G401.6 (cell line): ENCODE results near the gene IGSF9B.

Experiments
- FAIRE-seq: peaks from 2 replicates; lab custom pipeline; 2012; peaks lifted over from hg19 to GRCh38; lab: Jason Lieb, UNC

The IGSF9B gene

DNA sequence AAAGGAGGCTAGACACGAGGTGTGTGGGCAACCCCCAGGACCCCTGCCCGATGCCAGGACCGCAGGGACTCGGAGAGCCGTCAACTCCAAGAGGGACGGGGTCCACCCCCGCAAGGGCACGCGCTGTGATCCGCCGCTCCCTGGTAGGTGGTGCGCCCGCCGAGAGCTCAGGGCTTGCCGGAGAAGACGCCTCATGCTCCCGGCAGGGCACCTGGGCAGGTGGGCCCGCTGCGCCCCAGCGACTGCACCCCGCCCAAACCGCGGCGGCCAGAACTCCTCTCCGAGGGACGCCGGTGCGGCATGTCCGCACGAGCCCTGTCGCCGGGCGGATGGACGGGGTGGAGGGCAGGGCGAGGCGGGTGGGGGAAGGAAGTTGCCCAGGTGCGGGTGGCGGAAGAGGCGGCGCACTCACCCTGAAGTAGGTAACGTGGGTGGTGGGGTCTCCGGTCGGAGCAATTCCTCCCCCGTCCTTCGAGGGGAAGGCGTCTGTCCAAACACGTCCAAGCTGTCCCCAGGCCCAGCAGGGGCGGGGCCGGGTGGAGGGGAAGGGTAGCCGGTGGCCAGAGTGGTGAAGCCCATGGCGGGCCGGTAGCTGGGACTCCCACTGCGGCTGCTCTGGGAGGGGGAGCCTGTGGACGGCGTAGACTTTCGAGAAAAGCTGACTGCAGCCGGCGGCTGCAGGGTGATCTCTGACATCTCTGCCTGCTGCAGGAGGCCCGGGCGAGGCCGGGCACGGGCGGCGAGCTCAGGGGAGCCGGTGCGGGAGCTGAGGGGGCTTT, 37.2 kb downstream of the IGSF9B start:
- FAIRE-seq = no peak

DNA sequence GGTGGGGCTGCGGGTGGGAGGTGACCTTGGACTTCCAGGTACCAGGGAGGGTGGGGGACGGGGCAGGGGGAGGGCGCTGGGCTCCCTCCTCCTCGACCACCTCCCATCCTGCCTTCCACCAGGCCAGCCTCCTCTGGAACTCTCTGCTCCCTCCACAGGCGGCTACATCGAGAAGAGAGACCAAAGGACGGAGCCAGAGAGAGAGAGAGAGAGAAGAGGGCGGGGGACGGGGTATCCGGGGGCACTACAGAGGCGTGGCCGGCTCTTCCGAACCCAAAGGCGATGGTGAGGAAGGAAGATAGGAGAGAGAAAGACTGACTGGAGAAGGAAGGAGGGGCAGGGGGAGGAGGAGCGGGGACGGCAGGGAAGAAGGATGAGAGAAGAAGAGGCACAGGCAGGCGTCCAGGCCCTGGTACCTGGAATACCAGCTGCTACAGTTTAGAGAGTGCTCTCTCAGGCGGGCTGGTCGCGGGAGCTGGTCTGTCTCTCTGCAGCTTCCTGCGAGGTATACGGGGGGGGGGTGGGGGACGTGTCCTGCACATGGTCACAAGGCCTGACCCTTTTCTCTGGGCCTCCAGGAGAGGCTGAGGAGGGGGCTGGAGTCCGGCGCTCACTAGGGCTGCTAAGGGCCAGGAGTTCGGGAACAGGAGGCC, 38.0 kb downstream of the IGSF9B start:
- no peak for FAIRE-seq

DNA sequence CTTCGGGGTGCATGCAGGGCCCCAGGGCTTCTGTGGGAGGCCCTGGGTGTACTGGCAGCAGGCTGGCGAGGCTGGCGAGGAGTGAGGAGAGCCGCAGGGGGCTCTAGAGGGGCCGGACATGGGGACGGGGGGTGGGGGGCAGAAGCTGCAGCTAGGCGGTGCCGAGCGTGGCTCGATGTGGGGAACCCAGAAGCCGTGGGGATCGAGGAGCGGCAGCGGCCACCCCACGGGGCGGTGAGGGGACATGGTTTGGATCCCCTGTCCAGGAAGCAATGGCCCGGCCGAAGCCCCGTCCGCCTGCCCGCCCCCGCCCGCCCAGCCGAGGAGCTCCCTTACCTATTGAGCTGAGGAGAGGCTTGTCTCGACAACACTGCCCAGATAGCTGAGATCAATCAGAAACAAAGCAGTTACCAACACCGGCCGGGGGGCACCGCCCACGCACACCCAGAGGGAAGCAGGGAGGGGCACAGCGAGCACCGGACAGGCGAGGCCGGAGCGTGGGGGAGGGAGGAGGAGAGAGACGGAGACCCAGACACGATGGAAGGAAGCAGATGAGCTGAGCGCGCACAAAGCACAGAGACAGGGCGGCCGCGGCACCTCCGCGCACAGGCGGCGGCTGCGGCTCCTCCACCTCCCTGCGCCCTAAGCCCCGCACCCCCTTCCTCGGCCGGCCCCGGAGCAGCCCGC, 38.7 kb downstream of the IGSF9B start:
- FAIRE-seq = no peak

DNA sequence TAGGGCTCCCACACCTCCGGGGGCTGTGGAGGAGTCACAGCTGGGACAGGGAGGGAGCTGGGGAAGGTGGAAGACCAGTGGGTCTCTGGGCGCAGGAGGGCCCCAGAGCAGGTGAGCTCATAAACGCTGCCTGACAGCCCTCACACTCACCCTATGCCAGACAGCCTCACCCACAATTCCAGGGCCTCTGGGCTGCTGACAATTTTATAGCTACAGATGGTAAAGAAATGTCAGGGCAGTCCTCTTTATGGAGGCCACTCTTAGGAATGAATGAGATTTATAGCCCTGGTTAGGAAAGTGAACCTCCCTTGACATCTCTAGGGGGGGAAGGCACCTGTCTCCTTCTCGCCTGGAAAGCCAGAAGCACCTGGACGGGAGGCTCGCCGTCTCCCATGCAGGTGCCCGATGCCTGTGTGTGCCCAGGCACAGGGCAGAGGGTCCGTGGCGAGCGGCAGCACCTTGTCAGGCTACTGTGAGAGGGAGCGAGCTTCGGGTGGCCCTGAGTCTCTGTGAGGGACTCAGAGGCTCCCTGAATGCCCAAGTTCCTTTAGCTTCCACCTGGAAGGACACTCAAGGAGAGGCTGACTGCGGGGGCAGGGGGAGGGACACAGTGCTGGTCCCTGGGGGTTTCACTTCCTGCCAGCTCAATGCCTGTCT, 39.9 kb downstream of the IGSF9B start:
- FAIRE-seq = no peak

DNA sequence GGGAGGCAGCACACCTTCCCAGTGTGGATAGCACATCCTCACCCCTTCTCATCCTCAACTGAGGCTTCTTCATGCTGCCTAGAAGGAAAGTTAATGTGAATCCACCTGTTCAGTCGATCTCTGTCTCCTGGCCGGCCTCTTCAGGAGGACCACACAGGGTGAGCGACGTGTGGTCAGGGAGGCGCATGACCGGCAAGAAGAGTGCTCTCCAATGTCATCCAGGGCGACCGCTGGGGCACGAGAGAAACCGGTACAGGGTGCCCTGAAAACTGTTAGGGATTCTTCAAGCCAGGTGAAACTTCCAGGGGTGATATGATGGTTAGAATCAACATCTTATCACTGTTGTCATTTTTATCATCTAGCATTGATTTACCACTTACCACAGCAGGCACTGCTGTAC, 43.0 kb downstream of the IGSF9B start:
- no peak for FAIRE-seq

DNA sequence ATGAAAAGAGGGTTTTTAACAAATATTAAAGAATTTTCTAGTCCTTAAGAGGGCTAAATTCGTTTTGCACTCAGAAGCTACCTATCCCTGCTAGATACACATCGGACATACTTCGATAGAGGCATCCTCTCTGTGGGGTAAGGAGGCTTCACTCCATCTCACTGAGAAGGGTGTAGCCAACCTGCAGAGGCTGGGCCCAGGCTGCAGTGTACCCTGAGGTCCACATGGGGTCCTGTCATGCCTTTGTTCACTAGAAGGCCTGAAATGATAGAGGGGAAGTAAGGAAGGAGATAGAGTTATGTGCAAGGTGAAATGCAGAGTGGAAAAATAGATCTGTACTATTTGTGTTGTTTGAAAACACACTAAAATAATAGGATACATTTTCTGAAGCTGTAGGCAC, 45.6 kb downstream of the IGSF9B start:
- FAIRE-seq = no peak

DNA sequence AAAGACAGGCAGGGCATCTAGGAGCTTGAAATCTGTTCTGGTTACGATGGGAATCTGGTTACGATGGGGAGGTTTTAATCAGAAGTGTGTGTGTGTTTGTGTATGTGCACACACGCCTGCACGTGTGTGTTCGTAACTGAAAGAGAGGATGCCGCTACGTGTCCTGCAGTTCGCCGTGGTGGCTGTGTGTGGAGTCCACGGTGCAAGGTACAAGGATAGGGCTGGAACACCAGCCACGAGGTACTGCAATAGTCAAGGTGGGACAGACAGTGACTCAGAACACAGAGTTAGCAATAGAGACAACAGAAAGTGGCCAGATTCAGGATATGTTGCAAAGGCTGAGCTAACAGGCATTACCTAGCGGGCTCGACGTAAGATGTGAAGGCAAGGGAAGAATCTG, 46.7 kb downstream of the IGSF9B start:
- FAIRE-seq = no peak

DNA sequence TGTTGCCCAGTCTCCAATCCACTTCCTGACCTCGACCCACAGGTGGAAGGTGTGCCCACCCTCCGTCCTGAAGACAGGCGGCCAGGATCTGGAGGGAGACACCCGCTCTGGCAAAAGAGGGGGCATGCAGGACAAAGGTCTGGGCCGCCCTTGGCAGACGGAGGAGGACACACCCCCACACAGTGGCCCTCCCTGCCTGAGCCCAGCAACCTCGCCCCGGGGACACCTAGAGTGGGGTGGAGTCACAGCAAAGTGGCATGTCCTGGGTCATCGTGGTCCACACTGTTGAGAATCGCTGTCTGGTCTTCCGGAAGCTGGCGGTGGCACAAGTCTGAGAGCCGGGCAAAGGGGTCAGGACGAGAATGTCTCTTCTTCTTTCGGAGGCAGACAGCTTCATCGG, 47.9 kb downstream of the IGSF9B start:
- FAIRE-seq = no peak

DNA sequence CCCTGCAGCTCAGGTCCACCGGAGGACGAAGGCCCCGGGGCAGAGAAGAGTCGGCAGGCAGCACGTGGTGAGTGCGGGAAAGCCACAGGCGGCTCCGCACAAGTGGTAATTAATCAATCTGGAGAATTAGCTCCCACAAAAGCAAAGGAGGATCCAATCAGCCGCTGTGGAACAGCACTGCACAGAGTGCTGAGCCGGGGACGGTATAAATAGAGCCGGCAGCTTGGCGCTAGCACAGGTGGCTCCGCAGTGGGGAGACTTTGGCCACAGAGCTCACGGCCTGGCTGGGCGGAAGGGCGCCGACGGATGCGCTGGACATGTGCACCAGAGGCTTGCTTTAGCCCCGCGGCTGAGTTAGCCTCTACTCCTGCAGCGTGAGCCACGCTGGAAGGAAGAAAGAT, 48.9 kb downstream of the IGSF9B start:
- FAIRE-seq = no peak

DNA sequence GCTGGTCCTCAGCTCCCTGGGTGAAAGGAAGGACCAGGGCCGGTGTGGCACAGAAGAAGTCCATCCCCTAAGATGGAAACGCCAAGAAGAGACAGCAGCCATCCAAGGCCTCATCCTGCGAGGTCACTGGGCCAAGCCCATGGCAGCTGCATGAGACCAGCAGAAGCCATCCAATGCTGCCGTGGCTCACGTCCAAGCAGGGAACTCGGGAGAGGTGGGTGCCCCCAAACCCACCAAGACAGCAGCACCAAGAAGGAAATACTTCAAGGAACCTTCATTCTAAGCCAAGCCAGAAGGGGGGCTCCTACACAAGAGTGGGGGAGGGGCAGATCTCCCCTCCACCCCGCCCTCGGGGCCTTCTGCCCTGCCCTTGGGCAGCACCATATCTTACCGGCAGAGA, 49.6 kb downstream of the IGSF9B start:
- no peak for FAIRE-seq

DNA sequence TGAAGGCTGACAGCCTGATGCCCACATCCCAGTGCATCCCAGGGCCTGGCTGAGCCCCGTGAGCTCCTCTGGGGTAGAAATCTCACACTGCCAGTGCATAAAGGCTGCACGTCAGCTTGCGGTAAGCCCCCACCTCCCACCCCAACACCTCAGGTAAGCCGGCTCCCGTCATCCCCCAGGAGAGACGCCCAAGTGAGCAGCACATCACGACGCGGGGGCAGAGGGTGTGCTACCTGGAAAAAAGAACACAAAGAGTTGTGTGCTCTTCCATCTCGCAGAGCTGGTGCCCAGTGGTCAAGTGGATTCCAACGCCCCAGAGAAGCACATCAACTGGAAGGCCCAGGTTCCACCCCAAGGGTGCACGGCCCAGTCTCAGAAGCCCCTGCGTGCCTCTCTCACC, 50.0 kb downstream of the IGSF9B start:
- FAIRE-seq = no peak

DNA sequence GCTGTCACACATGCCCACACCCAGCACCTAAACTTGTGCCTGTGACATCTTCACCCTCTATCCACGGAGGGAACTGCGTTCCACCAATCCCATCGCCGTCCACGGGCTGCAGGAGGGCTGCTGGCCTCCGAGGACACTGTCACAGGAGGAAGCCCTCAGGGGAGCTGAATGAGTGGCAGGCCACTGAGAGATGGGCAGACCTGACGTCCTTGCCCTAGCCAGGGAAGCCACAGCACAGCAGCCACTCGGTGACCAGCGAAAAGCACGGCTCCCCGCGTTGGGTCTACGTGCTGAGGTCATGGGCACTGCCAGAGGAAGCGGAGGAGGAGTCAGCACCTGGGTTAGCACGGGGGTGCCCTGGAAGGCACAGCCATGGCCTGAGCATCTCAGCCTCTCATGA, 50.5 kb downstream of the IGSF9B start:
- no peak for FAIRE-seq

DNA sequence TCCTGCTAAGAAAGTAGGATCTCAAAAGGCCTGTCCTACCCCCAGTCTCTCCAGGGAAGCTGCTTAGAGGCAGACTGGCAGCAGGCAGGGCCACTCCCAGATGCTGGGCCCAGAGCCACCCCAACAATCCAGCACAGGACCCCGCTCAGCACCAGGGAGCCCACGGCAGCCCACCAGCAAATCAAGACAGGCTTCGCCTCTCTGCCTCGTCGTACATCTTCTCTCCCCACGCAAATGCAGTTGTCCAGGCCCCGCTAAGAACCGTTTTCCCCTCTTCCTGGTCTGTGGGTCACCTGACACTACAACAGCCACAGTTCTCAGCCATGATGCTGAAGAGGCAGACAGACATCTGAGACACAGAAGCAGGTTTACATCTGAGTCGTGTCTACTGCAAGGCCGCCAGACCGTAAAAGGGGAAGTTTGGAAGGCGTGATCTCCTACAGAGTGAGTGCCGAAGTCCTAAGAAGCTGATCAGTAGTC, 51.1 kb downstream of the IGSF9B start:
- FAIRE-seq = no peak

DNA sequence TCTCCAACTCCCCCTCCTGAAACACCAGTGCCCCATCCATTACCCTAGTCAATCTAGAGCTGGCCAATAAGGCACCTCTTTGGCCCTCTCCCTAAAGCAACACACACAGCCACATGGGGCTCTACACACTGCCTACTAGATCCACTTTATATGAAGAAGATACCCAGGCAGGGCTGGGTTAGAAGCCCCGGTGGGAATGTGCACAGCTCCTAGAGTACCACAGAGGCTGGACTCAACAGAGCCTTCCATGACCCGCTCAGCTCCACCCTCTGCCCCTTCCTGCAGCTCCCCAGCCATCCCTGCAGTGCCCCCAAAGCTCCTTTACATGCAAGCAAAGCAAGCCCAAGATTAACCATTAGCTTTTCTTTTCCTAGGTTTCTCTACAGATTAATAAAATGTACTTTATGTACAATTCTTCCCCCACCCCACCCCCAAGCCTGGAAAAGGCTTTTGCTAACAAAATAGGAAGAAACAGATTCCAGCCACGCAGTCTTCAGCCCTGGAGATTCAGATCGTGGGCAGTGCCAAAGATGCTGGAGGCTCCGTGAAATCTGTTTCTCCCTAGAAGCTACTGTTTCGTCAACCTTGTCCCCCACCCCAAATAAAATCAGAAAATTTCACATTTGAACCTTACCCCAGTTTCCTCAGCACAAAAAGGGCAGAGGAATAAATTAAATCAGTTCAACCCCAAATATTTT, 51.8 kb downstream of the IGSF9B start:
- no peak for FAIRE-seq

DNA sequence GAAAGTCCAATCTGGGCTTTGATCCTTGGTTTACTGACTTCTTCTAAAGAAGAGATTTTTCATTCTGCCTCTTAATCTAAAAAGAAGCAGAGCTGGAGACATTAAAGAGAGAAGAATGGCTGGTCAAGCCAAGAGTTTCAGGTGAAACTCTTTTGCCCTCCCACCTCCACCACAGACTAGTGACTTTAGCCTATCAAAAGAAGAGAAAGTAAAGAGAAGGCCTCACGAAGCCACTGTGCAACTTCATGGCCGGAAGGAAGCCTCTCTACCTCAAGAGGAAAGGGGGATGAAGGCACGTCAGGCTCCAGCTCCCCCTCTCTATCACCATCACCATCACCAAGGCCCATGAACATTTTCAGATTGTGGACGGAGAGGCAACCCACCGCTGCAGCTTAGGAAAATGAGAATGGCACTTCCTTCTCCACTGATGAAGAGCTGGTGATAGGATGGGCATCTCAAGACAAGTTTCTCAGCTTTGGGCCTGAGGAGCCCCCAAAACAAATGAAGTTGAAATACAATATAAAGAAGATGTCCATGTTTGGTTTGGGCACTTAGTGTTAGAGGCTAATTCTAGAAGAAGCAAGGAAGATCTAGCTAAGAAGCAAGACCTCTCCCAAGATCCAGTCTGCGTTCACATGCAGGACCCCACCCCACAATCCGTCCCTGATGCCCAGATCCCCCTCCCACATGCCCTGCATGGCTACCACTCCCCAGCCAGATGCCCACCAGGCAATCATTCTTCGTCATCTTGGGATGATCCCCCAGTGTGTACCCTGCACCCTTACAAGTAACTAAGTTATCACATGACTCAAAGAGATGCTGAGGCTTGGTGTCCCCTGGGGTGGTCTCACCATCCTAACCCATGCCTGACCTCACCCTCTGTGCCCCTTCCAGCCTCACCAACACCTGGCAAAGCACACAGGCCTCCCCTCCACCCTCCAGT, 52.6 kb downstream of the IGSF9B start:
- no peak for FAIRE-seq

DNA sequence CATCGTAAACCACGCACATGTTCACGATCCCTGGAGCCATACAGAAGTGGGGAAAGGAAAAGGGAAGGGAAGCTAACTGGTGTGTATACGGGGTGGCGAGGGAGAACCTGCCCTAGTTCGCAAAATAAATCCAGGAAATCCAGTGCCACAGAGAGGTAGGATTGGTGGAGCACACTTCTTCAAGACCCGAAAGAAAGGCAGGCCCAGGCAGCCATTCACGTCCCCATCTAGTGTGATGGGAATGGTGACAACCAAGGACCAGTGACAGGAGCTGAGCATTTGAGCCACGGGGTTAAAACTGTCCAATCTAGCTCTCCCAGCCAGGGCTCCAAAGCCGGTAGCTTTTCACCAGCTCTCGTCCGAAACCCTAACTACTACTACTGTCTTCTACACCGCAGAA, 53.7 kb downstream of the IGSF9B start:
- FAIRE-seq = no peak

DNA sequence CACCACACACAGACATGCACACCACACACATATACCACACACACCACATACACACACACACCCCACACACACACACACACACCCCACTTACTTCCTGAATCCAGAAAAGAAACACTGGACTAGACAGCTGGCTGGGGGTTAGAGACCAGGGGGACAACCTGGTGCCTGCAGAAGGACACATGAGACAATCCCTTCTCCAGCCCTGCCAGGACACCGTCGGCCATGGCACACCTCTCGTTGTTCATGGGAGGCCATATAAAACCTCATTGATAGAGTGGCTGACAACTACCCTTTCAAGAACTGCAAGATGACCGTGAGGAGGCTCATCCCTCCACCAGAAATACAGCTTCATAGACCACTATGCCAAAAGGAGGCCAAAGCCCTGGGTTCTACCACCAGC, 54.3 kb downstream of the IGSF9B start:
- FAIRE-seq = no peak

DNA sequence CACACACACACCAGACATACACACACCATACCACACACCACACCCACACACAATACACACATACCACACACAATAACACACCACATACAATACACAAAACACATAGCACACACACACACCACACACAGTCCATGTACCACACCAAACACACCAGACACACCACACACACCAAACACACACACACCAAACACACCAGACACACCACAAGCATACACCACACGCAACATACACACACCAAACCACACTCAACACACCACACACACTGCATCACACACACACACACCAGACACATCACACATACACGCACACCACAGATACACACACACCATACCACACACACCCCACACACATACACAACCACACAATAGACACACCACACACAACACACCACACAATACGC, 54.8 kb downstream of the IGSF9B start:
- no peak for FAIRE-seq

DNA sequence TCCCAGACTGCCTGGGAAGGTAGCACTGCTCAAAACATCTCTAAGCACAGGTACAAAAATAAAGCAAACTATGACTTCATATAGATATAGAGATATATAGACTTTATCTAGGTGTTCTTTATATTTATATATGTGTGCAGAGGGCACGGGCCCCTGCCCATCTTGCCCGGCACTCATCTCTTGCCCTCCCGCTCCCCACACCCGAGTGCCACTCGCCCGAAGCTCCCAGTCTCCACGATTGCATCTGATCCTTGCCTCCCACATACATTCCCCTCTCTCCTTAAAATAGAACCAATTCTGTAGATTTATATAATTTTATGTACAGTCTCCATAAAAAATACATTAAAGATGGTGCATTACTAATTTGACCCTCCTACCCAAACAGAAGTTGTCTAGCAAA, 55.5 kb downstream of the IGSF9B start:
- FAIRE-seq = no peak

DNA sequence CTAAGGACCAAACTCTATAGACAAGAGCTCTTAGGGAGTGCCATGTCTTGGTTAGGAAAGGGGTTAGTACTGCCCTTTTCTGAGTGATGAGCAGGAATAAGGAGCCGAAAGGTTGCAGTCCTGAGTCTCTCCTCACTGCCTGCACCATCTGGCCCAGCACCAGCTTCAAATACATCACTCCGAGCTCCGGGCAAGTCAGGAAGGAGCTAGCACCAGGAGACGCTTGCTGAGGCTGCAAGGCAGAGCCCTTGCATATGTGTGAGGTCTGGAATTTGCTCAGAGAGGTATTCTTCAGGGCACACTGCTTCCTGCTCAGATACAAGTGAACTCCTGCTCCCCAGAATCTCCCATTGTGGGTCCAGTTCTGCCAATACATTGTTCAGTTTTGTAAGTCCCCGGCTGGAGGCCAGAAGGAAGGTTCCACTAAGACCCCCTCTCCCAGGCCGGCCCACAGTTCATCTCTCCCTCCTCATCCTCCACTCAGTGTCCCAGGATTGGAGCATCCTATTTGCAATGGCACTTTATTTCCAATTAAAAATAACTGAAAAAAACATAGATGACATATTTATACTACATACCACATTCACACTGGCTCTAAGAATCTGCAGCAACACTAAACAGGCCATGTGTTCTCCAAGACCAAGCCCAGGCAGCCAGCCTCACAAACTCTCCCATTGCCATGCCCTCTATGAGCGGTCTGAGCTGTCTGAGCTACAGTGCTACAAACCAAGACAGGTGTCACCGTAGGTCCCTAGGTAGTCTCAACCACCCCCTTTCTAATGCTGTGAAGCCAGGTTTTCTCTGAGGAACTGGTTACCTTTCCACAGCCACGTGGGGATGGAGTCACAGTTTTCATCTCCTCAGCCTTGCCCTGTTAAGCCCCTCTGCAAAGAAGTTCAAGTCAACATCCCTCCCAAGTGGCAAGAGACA, 56.3 kb downstream of the IGSF9B start:
- FAIRE-seq = no peak
